Stimulated activated CD4-positive, alpha-beta T cell treated with anti-CD3 and anti-CD28 coated beads, Interleukin-2, amount 100 ng/mL, for 48 hours (primary cell): ENCODE results near the gene OR11L1.

ENCODE experiments used
- DNase-seq, 2 donors: peaks; one replicate each; pipeline ENCODE4 v3.0.0-alpha.2; 2020

Gene OR11L1, protein sequence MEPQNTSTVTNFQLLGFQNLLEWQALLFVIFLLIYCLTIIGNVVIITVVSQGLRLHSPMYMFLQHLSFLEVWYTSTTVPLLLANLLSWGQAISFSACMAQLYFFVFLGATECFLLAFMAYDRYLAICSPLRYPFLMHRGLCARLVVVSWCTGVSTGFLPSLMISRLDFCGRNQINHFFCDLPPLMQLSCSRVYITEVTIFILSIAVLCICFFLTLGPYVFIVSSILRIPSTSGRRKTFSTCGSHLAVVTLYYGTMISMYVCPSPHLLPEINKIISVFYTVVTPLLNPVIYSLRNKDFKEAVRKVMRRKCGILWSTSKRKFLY

DNA sequence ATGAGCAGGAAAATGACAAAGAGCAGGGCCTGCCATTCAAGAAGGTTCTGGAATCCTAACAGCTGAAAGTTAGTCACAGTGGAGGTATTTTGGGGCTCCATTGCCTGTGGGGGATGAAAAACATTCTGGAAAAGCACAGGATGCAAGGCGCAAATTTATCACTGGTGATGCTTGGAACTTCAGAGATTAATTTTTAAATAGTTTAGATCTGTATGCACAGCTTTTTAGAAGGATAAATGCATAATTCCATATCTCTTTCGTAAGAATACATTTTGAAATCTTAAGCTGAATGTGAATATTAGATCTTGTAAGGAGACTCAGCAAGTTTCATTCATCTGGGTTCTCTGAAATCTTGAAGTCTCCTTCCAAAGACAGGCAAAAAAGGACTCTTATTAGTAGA lies at the start of gene OR11L1:
Gene OR11L1, minus strand, starts transcription at position 101 of the 400 bp plus-strand sequence. Its CDS starts 0 bp downstream, at position 101.
- no peak for DNase-seq

DNA sequence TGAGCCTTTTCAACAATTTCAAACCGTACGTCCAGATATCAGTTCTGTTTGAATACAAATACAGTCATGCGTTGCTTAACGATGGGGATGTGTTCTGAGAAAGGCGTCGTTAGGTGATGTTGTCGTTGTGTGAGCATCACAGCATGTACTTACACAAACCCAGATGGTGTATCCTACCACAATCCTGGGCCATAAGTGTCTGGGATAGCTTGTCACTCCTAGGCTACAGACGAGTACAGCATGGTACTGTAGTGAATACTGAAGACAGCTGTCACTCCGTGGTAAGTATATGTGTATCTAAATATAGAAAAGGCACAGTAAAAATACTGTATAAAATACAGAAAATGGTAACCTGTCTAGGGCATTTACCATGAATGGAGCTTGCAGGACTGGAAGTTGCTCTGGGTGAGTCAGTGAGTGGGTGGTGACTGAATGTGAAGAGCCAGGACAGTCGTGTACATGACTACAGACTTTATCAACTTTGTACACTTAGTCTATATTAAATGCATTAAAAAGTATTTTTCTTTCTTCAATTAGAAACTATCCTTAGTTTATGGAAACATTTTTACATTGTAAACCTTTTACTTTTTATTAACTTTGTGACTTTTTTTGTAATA lies 43.2 kb upstream of the OR11L1 start:
- DNase-seq = no peak

DNA sequence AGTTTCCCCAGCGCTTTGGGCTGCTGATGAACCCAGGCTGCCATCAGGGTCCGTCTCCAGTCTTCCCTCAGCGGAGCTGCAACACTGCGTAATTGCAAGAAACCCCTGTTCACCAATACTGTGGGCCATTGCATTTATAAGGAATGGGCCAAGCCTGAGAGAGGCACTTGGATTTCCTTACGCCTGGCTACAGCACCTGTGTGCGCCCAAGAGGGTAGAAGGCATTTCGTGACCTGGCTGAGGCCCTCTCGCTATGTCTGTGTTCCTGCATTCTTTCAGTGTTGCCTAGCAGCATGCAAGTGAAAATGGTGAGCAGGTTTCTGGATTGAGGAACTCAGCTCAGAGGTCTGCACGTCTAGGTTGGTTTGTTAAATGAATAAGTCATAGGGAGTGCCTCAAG lies 41.6 kb upstream of the OR11L1 start:
- DNase-seq = no peak

DNA sequence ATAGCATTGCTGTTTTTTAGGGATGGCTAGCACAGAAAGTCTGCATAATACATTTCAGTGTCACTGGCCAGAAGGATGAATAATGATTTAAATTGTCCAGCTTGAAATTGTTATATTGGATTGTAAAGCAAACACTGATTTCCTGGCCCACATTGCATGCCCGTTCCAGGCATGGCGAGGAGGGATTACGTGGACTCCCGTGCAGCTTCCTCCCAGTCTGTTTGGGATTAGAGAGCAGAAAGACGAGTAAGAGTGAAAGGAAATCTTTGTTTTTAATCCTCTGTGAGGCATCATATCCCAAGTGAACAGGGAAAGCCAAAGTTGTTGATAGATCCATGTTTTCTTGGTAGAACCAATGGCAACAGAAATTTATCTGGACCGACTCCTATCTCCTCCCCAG lies 23.7 kb upstream of the OR11L1 start:
- no peak for DNase-seq

DNA sequence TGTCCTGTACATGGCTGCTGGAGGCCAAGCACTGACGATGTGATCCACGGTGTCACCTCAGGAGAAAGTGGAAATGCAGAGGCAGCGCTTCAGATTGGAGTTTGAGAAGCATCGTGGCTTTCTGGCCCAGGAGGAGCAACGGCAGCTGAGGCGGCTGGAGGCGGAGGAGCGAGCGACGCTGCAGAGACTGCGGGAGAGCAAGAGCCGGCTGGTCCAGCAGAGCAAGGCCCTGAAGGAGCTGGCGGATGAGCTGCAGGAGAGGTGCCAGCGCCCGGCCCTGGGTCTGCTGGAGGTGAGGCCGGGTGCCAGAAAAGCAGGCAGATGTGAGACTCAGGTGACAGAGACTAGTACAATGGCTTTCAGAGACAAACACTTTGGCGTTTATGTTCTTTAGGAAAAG lies 22.9 kb upstream of the OR11L1 start:
- no peak for DNase-seq

DNA sequence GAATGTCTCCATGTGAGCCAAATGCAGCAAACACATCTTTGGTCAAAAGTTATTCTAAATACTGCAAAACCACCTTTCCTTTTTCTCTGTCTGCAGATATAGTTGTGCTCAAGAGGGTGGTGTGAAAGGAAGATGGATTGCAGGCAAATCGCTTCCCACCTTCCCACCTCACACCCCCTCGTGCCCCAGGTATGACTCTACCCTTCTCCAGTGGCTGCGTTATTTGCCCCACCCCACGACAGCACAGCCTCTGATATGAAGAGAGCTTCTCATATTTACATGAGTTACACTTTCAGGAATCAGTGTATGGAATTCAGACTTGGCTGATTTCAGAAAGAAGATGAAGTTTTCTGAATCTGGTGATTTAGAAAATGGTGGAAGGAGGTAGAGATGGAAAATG lies 21.1 kb upstream of the OR11L1 start:
- DNase-seq = no peak

DNA sequence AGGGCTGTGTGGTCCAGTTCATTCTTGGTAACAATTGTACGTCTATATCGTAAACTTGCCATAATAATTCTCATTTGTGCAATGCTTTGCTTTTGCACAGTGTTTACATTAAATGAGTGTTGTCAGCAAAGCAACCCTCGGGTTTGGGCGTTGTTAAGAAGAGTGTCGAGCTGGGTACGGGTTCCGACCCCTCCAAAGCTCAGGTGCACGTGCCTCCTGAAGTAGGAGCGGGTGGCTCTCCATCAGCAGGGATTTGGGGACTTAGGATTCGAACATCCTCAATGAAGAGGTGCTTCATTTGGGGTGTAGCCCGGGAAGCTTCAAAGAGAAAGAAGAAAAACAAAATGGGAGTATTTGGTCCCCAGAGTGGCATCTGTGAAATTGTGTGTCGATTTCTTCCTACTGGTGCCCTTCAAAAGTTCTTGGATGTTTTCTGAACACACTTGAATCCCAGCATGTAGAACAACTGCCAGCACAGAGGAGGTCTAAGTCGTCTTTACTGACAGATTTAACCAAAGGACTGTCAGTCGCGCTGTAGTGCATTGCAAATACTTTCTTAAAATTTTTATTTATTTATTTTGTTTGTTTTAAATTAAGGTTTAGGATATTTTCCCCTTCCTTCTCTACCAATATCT lies 16.4 kb upstream of the OR11L1 start:
- DNase-seq = no peak

DNA sequence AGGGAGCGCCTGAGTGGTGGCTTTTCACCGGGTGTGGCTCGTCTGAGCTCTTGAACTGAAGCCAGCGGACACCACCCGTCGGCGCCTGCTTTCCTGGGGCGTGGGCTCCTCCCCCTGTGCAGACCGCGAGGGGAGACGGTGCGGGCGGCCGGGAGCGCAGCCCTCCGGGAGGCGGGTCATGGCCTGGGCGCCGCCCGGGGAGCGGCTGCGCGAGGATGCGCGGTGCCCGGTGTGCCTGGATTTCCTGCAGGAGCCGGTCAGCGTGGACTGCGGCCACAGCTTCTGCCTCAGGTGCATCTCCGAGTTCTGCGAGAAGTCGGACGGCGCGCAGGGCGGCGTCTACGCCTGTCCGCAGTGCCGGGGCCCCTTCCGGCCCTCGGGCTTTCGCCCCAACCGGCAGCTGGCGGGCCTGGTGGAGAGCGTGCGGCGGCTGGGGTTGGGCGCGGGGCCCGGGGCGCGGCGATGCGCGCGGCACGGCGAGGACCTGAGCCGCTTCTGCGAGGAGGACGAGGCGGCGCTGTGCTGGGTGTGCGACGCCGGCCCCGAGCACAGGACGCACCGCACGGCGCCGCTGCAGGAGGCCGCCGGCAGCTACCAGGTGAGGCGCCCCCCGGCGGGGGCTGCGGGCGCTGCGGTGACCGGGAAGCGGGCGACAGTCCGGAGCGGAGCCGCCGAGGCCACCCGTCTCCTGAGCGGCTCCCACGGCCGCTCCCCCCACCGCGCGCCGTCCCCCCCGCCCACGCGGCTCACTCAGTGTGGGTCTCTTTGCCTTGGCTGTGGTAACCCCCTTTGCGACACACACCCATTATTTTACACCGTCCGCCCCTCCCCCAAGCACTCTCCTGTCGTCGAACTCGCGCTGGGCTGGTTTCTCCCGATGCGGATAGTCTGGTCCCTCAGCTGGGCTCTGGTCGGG lies 15.6 kb upstream of the OR11L1 start, which contains the start of gene TRIM58:
Gene TRIM58, plus strand, starts transcription at position 119 of the 916 bp plus-strand sequence. Its CDS starts 60 bp downstream, at position 179.
- peak; percentile 7 to 34 for DNase-seq

DNA sequence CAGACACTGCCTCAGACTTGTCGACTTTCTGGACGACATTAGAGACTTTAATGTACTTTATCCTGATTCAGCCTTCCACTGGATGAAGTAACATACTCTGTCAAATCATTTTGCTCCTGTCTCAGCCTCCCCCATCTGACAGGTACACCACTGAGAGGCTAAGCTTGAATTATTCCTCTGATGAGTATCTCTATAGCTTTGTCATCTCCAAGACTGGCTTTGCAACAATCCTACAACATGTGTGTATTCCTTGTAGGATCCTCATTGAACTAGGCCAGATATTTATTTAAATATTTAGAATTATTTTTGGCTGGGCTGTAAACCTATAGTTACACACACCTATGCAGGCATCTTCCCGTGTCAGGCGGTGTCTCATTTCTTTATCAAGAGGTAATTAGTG lies 14.2 kb upstream of the OR11L1 start:
- no peak for DNase-seq

DNA sequence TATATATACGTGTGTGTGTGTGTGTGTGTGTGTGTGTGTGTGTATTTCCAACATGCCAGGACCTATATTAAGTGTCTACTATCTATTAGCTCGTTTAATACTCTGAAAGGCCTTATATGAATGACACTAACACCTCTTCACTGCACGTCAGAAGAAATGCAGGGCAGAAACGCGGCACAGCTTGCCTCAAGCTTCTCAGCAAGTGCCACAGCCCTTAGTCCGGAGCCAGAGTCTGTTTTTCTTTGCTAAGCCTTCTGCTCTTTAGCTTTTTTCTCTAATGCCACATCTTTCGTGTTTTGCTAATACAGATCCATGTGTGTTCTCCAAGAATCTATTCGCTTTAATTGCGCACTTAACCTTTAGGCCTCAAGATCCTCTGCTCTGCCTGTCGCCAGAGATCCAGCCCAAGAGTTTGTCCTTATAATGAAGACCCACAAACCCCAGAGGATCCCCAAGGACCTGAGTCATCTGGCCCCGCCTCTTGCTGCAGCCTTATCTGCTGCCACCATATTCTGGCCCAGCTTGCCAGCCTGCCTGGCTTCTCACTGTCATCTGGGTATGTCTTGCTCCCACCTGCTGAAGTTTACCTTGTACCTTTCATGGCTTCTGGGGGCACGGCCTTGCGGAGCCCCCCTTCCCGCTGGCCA lies 13.3 kb upstream of the OR11L1 start:
- DNase-seq = no peak

DNA sequence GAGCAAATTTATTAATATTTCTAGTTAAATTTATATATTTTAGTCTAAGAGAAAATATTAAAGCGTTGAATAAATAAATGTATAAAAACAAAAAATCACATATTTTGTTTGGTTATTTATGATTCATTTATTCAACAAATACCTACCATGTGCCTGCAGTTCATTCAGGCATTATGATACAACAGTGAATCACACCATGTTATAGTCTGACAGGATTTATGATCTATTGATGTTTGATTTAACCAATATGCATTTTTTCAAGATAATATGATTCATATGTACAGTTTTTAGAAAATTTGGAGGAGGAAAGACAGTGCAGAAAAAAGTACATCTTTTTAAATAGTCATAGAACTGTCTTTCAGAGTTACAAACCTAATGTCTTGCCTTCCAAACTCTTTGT lies 7.9 kb upstream of the OR11L1 start:
- no peak for DNase-seq

DNA sequence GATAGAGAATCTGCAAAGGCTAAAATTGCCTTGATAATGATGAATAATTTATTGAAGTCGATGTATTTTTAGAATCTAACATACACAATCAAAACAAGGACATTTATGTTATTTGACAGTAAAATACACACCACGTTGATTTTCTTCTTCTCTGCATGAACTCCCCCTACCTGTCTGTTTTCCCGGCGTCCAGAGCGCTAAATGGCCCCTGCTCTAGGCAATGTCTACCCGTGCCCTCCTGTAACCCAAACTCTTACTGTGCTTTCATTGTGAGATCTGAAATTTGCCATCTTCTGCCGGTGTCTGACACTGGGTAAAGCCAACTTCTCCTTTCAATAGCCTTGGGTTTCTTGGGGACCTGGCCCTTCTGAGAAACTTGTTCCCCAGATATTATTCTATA lies 6.7 kb upstream of the OR11L1 start:
- DNase-seq = no peak

DNA sequence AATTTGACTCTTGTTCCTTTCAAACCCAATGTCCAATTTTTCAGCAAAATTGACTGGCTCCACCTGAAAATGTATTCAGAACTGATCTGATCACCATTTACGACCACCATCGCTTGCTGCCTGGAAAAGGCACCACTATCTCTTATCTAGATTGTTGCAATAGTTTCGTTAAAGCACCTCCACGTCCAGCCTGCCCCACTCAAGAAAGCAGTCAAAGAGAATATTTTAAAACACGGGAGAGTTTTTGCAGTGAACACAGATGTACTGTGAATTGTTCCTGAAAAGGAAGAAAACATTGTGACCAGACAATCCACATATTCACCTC lies 4.0 kb upstream of the OR11L1 start:
- DNase-seq = no peak

DNA sequence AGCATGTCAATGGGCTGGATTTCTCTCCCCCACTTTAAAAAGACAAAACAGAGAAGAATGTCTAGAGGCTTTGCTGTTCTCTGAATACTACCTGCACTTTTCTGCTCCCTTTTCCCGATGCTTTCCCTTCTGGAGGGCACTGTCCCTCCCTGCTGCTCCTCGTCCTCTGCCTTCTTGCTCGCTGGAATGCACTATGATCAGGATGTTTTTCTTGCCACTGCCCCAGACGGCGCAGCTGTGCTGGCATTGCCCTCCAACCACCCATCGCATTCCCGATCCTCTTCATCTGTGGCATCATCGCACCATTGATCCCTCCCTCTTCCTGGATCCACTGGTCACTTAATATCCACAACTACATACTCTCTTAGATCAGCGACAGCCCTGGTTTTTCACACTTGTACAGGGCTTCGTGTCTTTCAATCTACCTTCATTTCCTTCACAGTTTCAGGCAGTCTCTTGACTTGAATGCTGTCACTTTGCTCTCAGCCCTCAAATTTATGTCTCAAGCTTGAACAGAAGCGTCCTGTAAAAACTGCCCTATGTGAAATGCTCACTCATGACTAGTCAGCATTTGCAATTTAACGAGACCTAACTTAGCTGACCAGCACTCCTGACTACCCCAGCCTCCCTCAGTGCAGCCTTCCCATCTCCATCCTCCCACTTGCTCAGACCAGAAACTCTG lies 3.5 kb upstream of the OR11L1 start:
- no peak for DNase-seq

DNA sequence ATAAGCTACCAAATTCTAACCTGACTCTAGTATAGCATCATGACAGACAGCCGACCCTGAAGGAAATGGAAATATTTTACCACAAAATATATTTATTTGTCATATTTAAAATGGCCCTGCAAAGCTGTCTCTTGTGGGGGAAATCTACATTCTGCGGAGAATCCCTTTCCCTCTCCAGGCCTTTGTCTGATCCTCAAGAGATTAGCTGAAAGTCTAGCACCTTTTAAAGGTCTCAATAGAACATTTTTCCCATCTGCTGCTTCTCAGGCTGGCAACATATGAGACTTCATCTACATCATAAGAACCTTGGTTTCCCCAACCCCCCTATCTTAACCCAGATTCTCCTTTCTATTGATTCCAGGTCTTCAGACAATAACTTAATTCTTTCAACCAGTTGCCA lies 1.7 kb upstream of the OR11L1 start:
- no peak for DNase-seq

DNA sequence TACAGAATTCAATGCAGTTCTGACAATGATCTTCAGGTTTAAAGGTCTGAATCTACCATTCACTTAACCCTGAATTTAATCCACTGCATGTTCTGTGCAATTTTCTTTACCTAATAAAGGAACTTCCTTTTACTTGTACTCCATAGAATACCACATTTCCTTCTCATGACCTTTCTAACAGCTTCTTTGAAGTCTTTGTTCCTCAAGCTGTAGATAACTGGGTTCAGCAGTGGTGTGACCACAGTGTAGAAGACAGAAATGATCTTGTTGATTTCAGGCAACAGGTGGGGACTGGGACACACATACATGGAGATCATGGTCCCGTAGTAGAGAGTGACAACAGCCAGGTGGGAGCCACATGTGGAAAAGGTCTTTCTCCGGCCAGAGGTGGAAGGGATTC lies 878 bp downstream of the OR11L1 start:
- DNase-seq = no peak

DNA sequence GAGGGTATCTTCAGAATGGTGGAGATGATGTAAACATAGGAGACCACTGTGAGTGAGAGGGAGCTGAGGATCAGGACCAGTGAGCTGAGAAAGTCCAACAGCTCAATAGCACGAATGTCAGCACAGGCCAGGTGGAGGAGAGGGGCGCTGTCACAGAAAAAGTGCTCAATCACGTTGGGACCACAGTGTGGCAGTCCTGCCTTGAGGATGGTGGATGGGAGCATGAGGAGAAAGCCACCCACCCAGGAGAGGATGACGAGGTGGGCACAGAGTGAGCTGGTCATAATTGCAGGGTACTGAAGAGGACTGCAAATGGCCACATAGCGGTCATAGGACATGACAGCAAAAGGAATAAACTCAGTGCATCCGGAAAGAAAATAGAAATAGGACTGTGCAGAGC lies 8.1 kb downstream of the OR11L1 start:
- no peak for DNase-seq

DNA sequence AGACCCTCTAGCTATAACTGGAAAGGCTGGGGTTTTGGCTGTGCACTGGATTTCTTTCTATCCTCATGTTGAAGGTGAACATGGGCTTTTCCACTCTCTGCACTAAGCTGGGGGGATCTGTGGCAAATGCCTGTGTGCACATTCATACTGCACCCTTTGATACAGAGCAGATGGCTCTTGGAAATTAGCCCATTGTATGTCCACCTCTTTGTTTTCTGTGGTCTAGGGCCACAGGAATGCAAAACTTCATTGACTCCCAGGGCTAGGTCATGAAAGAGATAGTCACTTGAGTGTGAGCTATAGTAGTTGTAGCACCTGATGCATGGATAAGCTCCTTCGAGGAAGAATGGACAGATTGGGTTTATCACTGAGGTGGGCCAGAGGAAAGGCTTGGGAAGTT lies 12.0 kb downstream of the OR11L1 start:
- DNase-seq = no peak

DNA sequence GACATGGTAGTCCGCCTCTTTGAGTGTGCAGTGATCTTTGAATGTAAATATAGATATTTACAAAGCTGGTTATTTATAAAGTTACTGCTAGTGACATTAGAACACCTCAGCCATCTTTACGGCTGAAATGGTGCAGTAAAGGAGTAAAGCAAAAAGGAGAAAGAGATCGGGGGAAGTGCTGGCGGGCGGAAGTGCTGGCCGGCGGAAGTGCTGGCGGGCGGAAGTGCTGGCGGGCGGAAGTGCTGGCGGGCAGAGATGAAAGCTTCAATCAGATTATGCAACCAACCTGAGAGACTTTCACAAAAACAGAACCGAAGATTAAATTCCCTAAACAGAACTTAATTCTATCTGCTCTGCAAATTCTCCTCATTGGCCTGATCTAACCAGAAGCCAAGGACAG lies 16.3 kb downstream of the OR11L1 start:
- no peak for DNase-seq

DNA sequence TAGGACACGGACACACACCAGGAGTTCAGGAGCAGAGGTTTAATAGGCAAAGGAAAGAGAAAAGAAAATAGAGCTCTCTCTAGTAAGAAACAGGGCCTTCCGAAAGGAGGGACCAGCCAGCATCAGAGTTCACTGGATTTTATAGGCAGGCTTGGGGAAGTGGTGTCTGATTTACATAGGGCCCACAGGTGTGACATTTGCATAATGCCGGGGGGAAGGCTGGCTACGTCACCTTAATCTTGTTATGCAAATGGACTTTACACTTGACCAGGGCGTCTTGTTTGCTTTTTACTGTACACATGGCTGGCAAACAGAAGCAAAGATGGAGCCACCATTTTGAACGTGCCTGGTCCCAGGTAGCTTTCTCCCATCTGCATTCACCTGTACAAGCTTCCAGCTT lies 17.7 kb downstream of the OR11L1 start, which contains the start of gene OR14A16:
Gene OR14A16, minus strand, starts transcription at position 97 of the 400 bp plus-strand sequence. CDS start 8,390 bp downstream, outside the sequence.
- no peak for DNase-seq

DNA sequence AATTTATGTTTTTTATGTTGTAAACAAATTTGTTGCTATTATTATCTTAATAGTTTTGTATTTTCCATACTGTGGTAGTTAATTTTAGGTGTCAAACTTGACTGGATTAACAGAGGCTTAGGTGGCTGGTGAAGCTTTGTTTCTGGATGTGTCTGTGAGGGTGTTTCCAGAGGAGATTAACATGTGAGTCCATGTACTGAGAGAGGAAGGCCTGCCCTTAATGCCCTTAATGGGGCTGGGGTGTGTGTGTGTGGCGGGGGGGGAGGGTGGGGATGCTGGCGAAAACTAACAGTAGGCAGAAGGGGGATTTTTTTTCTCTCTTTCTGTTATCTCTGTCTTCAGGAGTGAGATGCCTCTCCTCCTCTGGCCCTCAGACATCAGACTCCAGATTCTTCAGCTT lies 19.6 kb downstream of the OR11L1 start:
- no peak for DNase-seq

DNA sequence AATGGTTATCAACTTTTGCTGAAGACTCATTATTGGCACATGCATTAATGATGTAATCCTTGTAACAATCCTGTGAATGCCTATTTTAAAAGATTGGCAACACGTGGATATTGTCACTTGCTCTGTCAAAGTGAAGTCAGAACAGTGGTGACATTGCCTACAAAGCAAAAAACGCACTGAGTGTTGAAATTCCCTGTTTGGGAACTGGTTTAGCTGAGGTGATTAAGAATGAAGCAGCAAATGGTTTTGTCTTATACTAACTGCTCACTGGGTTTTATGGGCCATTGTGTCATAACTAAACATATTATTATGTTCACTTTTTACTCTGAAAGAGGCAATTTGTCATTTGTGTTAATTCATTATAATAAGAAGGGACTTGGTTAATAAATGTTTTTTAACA lies 29.1 kb downstream of the OR11L1 start:
- no peak for DNase-seq
